SW 1271 (cell line): ENCODE data around the gene LHX5.

Experiments
- DNase-seq, 2 experiments: peaks; one replicate each; lab custom pipeline; 2025; lab: John Stamatoyannopoulos, UW

The LHX5 gene

DNA sequence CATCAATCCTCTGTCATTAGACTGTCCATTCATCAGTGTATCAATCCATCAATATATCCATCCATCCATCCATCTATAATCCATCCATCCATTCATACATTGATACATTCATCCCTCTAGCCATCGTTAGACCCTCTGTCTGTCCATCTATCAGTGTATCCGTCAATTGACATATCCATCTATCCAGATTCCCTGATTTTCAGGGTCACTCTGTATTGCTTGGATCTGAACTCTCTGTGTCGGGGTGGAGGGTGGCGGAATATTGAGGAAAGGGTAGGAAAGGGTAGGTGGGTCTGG is 32.4 kb downstream of the LHX5 start:
- DNase-seq, result no peak

GRCh38 chr12:113438523-113439300 is 33.0 kb downstream of the LHX5 start:
- no peak for DNase-seq

DNA sequence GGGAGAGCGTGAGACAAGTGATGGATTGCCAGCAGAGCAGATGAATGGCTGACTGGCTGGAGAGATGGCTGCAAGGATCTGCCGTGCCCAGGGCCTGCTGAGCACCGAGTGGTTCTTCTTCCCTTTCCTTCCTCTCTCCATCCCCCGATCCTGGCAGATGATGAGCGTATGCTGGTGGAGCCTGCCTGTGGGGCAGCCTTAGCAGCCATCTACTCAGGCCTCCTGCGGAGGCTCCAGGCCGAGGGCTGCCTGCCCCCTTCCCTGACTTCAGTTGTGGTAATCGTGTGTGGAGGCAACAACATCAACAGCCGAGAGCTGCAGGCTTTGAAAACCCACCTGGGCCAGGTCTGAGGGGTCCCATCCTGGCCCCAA is 34.0 kb downstream of the LHX5 start:
- no peak for DNase-seq

DNA sequence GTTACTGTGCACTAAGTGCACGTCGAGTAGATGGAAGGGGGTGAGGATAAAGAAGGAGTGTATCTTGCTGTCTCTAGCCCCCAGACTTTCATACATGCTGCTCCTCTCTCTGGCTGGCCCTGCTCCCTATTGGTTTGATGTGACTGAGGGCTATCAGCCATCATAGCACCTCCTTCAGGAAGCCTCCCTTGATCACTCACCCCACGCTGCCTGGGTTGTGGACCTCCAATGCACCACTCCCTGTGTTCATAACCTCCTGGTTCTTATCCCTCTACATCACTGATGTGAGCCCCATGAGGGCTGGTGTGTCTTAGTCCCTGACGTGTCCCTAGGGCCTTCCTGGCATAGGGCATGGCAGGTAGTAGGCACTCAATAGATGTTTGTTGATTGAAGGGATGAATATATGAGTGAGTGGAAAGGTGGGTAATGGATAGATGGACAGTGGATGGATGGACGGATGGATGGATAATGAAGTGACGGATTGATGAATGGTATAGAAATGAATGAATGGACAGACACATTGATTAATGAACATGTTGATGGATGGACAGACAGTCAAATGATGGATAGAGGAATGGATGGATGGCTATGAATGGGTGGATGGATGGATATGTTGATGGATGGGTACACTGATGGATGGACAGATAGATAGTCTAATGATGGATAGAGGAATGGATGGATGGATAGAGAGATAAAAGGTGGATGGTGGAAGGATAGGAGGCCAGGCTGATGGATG is 34.5 kb downstream of the LHX5 start:
- no peak for DNase-seq

GRCh38 chr12:113436586-113436985 is 35.1 kb downstream of the LHX5 start:
- DNase-seq, result no peak

DNA sequence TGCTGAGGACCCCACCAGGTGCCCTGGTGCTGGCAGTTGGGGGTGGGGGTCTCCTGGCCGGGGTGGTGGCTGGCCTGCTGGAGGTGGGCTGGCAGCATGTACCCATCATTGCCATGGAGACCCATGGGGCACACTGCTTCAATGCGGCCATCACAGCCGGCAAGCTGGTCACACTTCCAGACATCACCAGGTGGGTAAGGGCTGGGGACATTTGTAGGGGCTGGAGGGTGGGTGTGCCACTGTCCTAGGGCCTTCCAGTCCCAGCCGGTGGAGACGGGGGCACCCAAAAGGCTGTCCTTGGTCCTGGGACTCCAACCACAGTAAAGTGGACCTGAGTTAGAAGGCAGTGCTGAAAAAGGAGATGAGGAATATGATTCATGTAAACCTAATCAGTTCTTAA is 36.3 kb downstream of the LHX5 start:
- DNase-seq, result no peak

- DNase-seq, result no peak
These were observed 38.7 kb downstream of the LHX5 start for GRCh38 chr12:113432986-113433385.

- DNase-seq, result no peak
These were observed 43.2 kb downstream of the LHX5 start for GRCh38 chr12:113428482-113428881.

DNA sequence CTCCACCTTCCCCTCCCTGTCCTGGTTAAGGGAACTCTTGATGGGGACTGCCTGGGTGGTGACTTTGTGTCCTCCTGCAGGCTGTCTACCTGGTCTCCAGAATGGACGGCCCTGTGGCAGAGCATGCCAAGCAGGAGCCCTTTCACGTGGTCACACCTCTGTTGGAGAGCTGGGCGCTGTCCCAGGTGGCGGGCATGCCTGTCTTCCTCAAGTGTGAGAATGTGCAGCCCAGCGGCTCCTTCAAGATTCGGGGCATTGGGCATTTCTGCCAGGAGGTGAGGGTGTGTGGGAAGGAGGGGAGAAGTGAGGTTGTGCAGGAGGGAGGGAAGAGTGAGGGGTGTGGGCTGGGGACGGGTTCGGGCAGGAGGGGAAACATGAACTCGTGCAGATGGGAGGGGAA is 43.8 kb downstream of the LHX5 start:
- DNase-seq, result no peak

DNA sequence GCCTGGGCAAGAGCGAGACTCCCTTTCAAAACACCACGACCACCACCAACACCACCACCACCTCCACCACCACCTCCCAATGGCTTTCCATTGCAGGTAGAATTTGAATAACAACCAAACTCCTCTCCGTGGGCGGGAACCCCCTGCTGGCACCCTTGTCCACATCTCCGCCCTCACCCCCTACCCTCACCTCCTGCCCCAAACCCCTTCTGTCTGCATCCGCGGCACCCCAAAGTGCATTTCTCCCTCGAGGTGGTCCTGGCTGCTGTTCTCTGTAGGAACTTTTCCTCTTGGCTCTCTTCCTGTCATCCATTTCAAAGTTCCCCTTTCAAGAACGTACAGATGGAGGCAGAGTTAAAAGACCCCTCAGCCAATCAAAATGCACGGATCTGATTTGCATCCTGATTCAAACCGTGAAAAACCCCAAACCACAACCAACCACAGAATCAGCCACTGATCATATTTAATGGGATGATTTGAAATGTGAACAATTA is 45.7 kb downstream of the LHX5 start:
- no peak for DNase-seq

DNA sequence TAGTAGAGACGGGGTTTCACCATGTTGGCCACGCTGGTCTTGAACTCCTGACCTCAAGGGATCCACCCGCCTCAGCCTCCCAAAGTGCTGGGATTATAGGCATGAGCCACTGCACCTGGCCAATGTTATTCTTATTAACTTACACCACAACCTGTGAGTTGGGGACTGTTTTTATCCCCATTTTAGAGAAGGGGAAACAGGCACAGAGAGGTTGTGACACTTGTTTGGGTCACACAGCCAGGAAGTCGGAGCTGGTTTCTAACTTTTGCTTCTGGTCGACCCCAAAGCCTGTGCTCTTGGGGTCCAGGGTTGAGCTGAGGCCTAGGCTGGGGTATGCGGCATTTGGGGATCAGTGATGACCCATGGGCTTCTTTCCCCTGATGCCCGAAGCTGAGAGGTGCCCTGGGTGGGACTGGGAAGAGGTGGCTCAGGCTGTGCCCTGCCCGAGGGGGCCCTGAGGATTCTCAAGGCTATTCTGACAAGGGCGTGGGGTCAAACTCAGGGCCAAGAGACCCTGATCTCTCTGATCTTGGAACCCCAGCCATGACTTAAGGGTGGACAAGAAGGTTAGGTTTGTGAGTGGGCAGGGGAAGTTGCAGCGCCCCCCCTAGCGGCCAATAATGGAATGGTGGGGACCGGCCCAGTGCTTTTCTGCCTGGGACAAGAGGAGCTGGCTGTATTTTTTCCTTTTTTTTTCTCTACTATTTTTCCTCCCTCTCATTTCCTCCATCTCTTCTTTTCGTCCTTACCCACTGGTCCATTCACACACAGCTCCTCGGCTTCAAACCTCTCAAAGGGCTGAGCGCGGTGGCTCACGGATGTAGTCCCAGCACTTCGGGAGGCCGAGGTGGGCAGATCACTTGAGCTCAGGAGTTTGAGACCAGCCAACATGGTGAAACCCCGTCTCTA is 46.5 kb downstream of the LHX5 start:
- peak in 1 of 2 experiments; percentile 64 for DNase-seq

GRCh38 chr12:113424456-113424855 is 47.2 kb downstream of the LHX5 start:
- no peak for DNase-seq

DNA sequence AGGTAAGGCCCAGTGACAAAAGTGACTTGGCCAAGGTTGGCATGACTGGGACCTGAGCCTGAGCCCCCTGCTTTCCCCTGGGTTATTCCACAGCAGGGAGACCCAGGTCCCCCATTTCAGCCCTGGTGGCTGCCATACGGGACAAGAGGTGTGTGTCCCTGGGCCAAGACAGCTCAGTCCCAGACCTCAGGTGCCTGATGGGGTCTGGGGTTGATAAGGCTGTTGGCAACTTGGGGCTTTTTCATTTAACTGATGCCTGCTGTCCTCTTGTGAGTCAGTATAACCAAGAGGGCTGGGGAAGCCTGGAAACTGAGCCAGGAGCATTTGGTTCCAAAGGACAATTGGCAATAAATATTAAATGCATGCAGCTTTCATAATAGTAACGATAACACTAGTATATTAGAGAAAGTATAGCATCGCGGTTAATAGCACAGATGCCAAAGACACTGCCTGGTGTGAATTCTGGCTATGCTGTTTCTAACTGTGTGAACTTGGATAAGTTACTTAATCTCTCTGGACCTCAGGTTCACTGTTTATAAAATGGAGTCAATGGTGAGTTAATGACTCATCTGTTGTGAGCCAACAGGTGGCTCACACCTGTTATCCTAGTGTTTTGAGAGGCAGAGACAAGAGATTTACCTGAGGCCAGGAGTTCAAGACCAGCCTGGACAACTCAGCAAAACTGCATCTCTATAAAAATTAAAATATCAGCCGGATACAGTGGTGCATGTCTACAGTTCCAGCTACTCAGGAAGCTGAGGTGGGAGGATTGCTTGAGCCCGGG is 48.6 kb downstream of the LHX5 start:
- no peak for DNase-seq

DNA sequence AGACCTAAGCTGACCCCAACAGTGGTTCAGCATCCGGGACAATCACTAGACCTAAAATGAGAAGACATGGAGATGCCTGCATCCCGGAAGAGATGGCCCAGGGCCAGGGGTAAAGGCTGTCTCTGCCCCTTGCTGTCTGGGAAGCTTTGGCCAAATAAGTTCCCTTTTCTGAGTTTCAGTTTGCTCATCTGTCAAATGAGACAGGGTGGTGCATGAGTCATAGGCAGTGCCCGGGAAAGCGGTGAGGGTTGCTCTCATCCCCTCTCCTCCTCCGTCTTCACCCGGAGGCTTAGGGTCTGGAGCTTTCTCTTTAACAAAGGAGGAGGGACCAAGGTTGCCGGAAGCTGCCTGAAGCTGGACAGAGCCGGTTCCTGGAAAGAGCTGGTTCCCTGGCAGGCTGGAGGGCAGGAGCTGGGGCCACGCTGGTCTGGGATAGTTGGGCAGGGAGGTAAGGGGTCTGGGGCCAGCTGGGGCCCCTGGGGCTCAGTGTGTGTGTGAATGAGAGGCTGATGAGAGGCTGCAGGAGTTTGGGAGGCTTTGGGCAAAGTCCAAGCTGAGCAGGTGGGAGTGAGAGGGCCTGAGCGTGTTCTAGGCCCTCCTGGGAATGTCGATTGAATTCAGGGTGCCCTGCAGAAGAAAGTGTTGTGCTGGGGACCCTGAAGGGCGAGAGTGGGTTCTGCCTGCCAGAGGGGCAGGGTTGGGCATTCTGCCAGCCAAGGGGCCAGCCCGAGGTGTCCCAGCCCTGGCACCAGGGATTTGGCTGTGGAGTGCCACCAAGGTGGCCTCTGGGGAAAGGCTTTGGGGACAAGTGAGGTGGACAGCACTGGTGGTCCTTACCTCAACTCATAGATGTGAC is 49.4 kb downstream of the LHX5 start, which contains the start of gene SDSL:
TSS of gene SDSL (plus strand) at position 351 of the 856 bp plus-strand sequence. CDS start 5,603 bp downstream, outside the sequence.
- DNase-seq, result peak; percentile 79 to 87

DNA sequence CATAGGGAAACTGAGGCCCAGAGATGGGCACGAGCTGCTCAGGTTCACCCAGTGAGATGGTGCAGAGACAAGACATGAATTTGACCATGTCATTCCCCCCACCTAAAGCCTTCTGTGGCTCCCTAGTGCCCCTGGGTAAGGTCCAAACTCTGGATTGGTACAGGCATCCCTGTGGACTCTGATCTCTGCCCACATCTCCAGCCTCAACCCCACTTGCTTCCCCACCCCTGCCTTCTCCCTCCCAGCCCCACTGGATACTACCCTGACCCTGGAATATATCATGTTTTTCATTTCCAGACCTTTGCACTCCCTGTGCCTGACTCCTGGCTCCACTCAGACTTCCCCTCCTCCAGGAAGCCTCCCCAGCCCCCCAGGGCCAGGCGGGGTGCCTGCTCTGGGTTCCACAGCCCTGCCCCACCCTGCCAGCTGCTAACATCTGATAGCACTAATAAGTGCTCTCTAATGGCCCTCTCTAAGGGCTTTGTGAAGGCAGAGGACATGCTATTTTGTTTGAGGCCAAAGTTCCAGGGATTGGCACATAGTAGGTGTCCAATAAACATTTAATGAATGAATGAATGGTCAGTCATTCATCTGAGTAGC is 50.6 kb downstream of the LHX5 start:
- no peak for DNase-seq

DNA sequence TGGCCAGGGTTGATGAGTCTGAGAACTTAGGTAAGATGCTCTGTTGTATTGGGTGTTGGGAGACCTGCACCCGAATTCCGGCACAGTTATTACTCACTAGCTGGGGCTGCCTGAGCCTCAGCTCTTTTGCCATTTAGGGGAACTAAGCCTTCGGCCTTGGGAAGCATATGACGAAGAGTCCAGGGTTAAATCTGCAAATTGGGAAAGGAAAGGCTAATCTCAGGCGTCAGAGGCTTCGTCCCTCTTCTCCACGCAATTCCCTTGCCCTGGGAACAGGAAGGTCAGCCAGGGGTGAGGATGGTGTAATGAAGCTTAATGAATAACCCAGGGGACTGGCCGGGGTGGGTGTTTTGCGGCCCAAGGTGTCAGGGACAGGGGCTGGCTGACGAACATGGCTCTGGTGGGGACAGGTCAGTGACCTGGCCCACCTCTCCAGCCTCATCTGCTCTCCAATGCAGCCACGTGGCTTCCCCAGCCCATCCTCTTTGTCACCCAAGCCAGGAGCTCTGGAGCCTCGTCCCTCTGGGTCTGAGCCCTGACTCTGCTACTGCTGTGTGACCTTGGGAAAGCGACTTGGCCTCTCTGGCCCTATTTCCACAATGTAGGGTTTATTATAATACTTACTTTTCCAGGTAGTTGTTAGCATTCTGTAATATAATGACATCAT is 53.3 kb downstream of the LHX5 start:
- no peak for DNase-seq

GRCh38 chr12:113416091-113416754 is 55.4 kb downstream of the LHX5 start:
- DNase-seq, result no peak

GRCh38 chr12:113414519-113415038 is 57.1 kb downstream of the LHX5 start:
- DNase-seq, result no peak

GRCh38 chr12:113413488-113413939 is 58.2 kb downstream of the LHX5 start:
- DNase-seq, result no peak
